Glutamatergic neuron (in vitro differentiated cells): ENCODE data around the gene NRXN3. TPM values are rescaled to one million over a fixed set of nuclear protein-coding genes. Genes with fewer than 3 reads are reported as not detected.

Source experiments
- DNase-seq: peaks from one replicate; pipeline ENCODE4 v3.0.0; 2022
- H3K27ac Mint-ChIP-seq: one replicate; pipeline ENCODE4 v1.8.0; 2020; ENCODE audit warnings: mild to moderate bottlenecking, mixed read lengths, inconsistent platforms; ENCODE audit not compliant: unreplicated experiment
- H3K27me3 Mint-ChIP-seq: one replicate; pipeline ENCODE4 v1.8.0; 2020; ENCODE audit warnings: mild to moderate bottlenecking, moderate library complexity, mixed read lengths, inconsistent platforms; ENCODE audit not compliant: unreplicated experiment
- H3K36me3 Mint-ChIP-seq: one replicate; pipeline ENCODE4 v1.8.0; 2020; ENCODE audit warnings: mild to moderate bottlenecking, mixed read lengths, inconsistent platforms; ENCODE audit not compliant: unreplicated experiment
- H3K4me1 Mint-ChIP-seq: one replicate; pipeline ENCODE4 v1.8.0; 2020; ENCODE audit warnings: mild to moderate bottlenecking, low read depth, mixed read lengths, inconsistent platforms; ENCODE audit not compliant: unreplicated experiment
- H3K4me3 Mint-ChIP-seq: one replicate; pipeline ENCODE4 v1.8.0; 2020; ENCODE audit warnings: mild to moderate bottlenecking, mixed read lengths, inconsistent platforms; ENCODE audit not compliant: unreplicated experiment
- H3K9me3 Mint-ChIP-seq: one replicate; pipeline ENCODE4 v1.8.0; 2020; ENCODE audit warnings: mild to moderate bottlenecking, moderate library complexity, mixed read lengths, inconsistent platforms; ENCODE audit not compliant: unreplicated experiment
- total RNA-seq: library from RNA; stranded (reverse); fragmentation: NEBNext Ultra II Directional; extraction: Animal tissue kit (Norgen Biotek cat#: 25700); gene quantifications from one replicate; pipeline ENCODE4 v1.2.1, GENCODE V29; 2021; ENCODE audit not compliant: unreplicated experiment
- TF ChIP-seq, protein P1 (sequence below): fragments of 200-600 bp; sonication (generic); IDR thresholded peaks from one replicate; pipeline ENCODE4 v1.5.0; 2021; ENCODE audit not compliant: partially characterized antibody, unreplicated experiment

Gene NRXN3
- total RNA-seq, 1 donor from 2014 or later: 1.2 TPM

DNA sequence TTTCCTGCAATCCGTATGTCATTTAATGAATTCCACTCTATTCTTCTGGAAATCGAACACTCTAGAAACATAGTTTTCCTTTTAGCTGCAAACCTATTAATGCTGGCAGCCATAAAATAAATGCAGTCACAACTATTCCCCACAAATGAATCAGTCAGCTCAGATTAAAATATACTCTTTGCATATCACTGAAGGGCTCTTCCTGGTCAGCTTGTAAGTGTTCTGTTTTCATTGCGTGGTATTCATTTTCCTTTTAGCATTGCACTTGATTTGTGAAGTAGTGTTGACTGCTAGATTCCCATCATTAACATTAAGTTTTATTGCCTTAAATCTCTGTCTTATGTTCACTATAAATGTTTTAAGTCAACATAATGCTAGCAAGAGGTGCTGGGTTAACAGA is 1355.2 kb downstream of the NRXN3 start:
- TF ChIP-seq, protein P1, sequence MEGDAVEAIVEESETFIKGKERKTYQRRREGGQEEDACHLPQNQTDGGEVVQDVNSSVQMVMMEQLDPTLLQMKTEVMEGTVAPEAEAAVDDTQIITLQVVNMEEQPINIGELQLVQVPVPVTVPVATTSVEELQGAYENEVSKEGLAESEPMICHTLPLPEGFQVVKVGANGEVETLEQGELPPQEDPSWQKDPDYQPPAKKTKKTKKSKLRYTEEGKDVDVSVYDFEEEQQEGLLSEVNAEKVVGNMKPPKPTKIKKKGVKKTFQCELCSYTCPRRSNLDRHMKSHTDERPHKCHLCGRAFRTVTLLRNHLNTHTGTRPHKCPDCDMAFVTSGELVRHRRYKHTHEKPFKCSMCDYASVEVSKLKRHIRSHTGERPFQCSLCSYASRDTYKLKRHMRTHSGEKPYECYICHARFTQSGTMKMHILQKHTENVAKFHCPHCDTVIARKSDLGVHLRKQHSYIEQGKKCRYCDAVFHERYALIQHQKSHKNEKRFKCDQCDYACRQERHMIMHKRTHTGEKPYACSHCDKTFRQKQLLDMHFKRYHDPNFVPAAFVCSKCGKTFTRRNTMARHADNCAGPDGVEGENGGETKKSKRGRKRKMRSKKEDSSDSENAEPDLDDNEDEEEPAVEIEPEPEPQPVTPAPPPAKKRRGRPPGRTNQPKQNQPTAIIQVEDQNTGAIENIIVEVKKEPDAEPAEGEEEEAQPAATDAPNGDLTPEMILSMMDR: no peak
- peaks cover 7% of the 10 kb centered on the region for H3K36me3 Mint-ChIP-seq

GRCh38 chr14:79528828-79529416 is 1358.7 kb downstream of the NRXN3 start:
- no peak overlapping the region for H3K27ac Mint-ChIP-seq
- no peaks in the 10 kb centered on the region for H3K9me3 Mint-ChIP-seq
- TF ChIP-seq, protein P1: no peak
- peaks cover 8% of the 10 kb centered on the region for H3K4me1 Mint-ChIP-seq
- no peaks in the 10 kb centered on the region for H3K36me3 Mint-ChIP-seq
- DNase-seq: no peak
- no peaks in the 10 kb centered on the region for H3K27me3 Mint-ChIP-seq
- no peak overlapping the region for H3K4me3 Mint-ChIP-seq

More for the DNA sequence above, 1355.2 kb downstream of the NRXN3 start:
- no peak overlapping the region for H3K27ac Mint-ChIP-seq
- H3K4me3 Mint-ChIP-seq: no peak overlapping the region
- H3K4me1 Mint-ChIP-seq: peaks cover 8% of the 10 kb centered on the region
- DNase-seq: no peak
- no peaks in the 10 kb centered on the region for H3K27me3 Mint-ChIP-seq
- H3K9me3 Mint-ChIP-seq: no peaks in the 10 kb centered on the region

GRCh38 chr14:79530555-79530954 is 1360.4 kb downstream of the NRXN3 start:
- DNase-seq: no peak
- Mint-ChIP-seq H3K36me3 (no peaks in the 10 kb centered on the region), H3K27ac (no peak overlapping the region), H3K27me3 (peaks cover 3% of the 10 kb centered on the region), H3K9me3 (no peaks in the 10 kb centered on the region), H3K4me1 (peaks cover 8% of the 10 kb centered on the region), H3K4me3 (no peak overlapping the region)
- TF ChIP-seq, protein P1: no peak

DNA sequence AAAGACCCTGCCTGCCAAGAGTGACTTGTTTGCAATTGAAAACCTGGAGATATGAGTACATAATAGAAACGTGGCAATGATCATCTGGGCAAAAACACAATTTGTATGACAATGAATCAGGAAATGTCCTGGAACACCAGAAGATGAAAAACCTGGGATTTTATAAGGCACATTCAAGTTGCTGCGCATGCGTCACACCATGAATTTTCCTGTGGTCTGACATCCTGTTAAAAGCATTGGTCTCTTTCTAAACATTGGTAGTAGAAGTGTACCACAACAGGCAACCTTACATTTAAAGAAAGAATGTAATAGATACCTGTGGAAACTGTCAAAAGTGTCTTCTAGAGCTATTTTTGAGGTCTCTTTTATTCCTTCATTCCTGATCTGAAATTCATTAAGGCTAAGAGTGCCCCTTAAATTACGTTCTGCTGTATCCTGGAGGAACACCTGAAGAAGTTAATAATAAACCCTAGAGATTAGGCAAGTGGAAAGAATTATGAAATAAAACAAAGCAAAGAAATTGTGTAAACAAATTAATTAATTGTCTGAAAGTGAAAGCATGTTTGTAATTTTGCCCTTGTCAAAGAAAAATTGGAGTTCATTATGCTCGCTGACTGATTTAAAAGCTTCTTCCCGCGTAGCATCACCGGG is 1364.7 kb downstream of the NRXN3 start:
- Mint-ChIP-seq H3K9me3 (peaks cover 2% of the 10 kb centered on the region), H3K4me1 (peaks cover 4% of the 10 kb centered on the region), H3K27ac (no peak overlapping the region), H3K36me3 (no peaks in the 10 kb centered on the region), H3K4me3 (no peak overlapping the region), H3K27me3 (peaks cover 3% of the 10 kb centered on the region)
- TF ChIP-seq, protein P1: no peak
- no peak for DNase-seq

DNA sequence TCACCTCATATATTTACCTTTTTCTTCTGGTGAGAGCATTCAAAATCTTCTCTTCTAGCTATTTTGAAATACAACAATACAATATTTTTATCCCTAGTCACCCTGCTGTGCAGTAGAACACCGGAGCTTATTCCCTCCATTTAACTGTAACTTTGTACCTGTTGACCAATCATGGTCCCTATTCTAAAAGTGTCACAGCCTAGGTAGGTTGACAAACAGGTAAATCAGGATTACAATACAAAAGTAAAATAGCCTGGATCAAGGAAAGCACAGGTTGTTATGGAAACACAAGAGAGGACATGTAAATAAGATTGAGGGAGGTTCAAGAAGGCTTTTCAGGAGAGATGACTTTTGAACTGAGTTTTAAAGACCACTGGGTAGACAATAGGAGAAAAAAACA is 1370.2 kb downstream of the NRXN3 start:
- H3K4me3 Mint-ChIP-seq: no peak overlapping the region
- peaks cover 4% of the 10 kb centered on the region for H3K4me1 Mint-ChIP-seq
- H3K27me3 Mint-ChIP-seq: no peaks in the 10 kb centered on the region
- no peak for DNase-seq
- no peak overlapping the region for H3K27ac Mint-ChIP-seq
- H3K9me3 Mint-ChIP-seq: peaks cover 2% of the 10 kb centered on the region
- TF ChIP-seq, protein P1: no peak
- H3K36me3 Mint-ChIP-seq: no peaks in the 10 kb centered on the region
